CD4-positive, alpha-beta T cell (primary cell): ENCODE results near the gene MAMDC2. TPM values are rescaled to one million over a fixed set of nuclear protein-coding genes. Genes with fewer than 3 reads are reported as not detected.

Experiments
- ATAC-seq: fragments of 200-7000 bp; cut with Tn5 transposase; one replicate; pipeline ENCODE4 v1.10.0; 2022; ENCODE audit warnings: mild to moderate bottlenecking; ENCODE audit not compliant: poor library complexity
- CTCF ChIA-PET: fragments of 350-600 bp; sonication (Branson Sonifier 250); formaldehyde crosslinking; loops from one replicate; lab custom pipeline; 2021; ENCODE audit warnings: antibody characterized with exemption, inconsistent platforms; lab: Charles Lee
- POLR2A ChIA-PET: fragments of 350-600 bp; sonication (Branson Sonifier 250); formaldehyde crosslinking; loops from one replicate; lab custom pipeline; 2021; ENCODE audit warnings: antibody characterized with exemption, inconsistent platforms; lab: Charles Lee
- DNase-seq, 14 experiments: peaks; one replicate each; pipeline ENCODE4 v3.0.0-alpha.2; 2013 to 2020; ENCODE audit warnings: mixed read lengths in 2 of 14
- H3K27ac ChIP-seq, 2 donors: one replicate each; pipeline versions ENCODE4 v1.5.1 to v1.7.0; 2013; ENCODE audit warnings: low read length in 2 of 2, low read depth in 1 of 2, mild to moderate bottlenecking in 1 of 2
- H3K27me3 ChIP-seq, 2 experiments: 1 replicate in 1 of 2; 2 replicates in 1 of 2; pipeline versions ENCODE4 v1.6.1 to v1.7.0; 2013; ENCODE audit warnings: low read length in 2 of 2, control low read depth in 1 of 2, mild to moderate bottlenecking in 1 of 2, moderate library complexity in 1 of 2; ENCODE audit not compliant: insufficient read depth in 2 of 2, control insufficient read depth in 1 of 2
- H3K36me3 ChIP-seq: one replicate; pipeline ENCODE4 v1.6.1; 2013; ENCODE audit warnings: low read length, control low read depth; ENCODE audit not compliant: insufficient read depth
- H3K4me1 ChIP-seq: one replicate; pipeline ENCODE4 v1.6.1; 2013; ENCODE audit warnings: low read length, control low read depth; ENCODE audit not compliant: insufficient read depth
- H3K4me3 ChIP-seq: one replicate; pipeline ENCODE4 v1.5.1; 2013; ENCODE audit warnings: mild to moderate bottlenecking, low read length, moderate library complexity
- H3K9me3 ChIP-seq, 2 experiments: 1 replicate in 1 of 2; 2 replicates in 1 of 2; pipeline versions ENCODE4 v1.6.1 to v1.7.0; 2013; ENCODE audit warnings: low read length in 2 of 2, mild to moderate bottlenecking in 2 of 2, control low read depth in 1 of 2, moderate library complexity in 1 of 2; ENCODE audit not compliant: control insufficient read depth in 1 of 2, insufficient read depth in 1 of 2
- H3K27ac Mint-ChIP-seq: one replicate; pipeline ENCODE4 v1.8.0; 2020; ENCODE audit warnings: mixed read lengths
- H3K27me3 Mint-ChIP-seq: one replicate; pipeline ENCODE4 v1.8.0; 2021; ENCODE audit warnings: mixed read lengths
- H3K36me3 Mint-ChIP-seq: one replicate; pipeline ENCODE4 v1.8.0; 2021; ENCODE audit warnings: low read depth, mixed read lengths
- H3K4me1 Mint-ChIP-seq: one replicate; pipeline ENCODE4 v1.8.0; 2021; ENCODE audit warnings: low read depth, mixed read lengths
- H3K4me3 Mint-ChIP-seq: one replicate; pipeline ENCODE4 v1.8.0; 2020; ENCODE audit warnings: mild to moderate bottlenecking, mixed read lengths
- H3K9me3 Mint-ChIP-seq: one replicate; pipeline ENCODE4 v1.8.0; 2020; ENCODE audit warnings: mixed read lengths
- CTCF ChIP-seq: fragments of 200-600 bp; IDR thresholded peaks from one replicate; pipeline ENCODE4 v1.8.0; 2022; ENCODE audit warnings: antibody characterized with exemption, mild to moderate bottlenecking
- intact Hi-C, 2 experiments: fragments of 100-400 bp; cut with DNase I in 1 of 2; cut with micrococcal nuclease in 1 of 2; formaldehyde crosslinking; loops; one replicate each; pipeline versions ENCODE4 v1.15.1 to v1.9.0; 2023 to 2025; cut with DNase I, micrococcal nuclease
- total RNA-seq, 174 experiments: library from RNA in 2 of 174; stranded (reverse) in 2 of 174; gene quantifications; one replicate each; pipeline ENCODE4 v1.2.3 and lab custom pipeline; 2021 to 2026

Gene MAMDC2
- total RNA-seq, 2 experiments from 2014 or later = 0.08 TPM; not detected in 1

- Histone ChIP-seq H3K4me3 (no peak overlapping the region), H3K4me1 (no peaks in the 10 kb centered on the region), H3K27ac (no peak overlapping the region), H3K9me3 (no peaks in the 10 kb centered on the region), H3K27me3 (no peaks in the 10 kb centered on the region), H3K36me3 (no peaks in the 10 kb centered on the region)
- no peak overlapping the region for H3K4me3 Mint-ChIP-seq
- intact Hi-C loops = no loop called here
- ChIA-PET CTCF (no interaction called here), POLR2A (no interaction called here)
- H3K4me1 Mint-ChIP-seq = no peaks in the 10 kb centered on the region
- no peak overlapping the region for H3K27ac Mint-ChIP-seq
- DNase-seq = no peak
- H3K9me3 Mint-ChIP-seq = no peaks in the 10 kb centered on the region
- ATAC-seq = no peak
- TF ChIP-seq CTCF = no peak
- peaks cover 7% of the 10 kb centered on the region for H3K27me3 Mint-ChIP-seq
- no peaks in the 10 kb centered on the region for H3K36me3 Mint-ChIP-seq
Observed at GRCh38 chr9:70003901-70004714, 39.5 kb upstream of the MAMDC2 start.

- intact Hi-C loops = no loop called here
- Histone ChIP-seq H3K9me3 (no peaks in the 10 kb centered on the region), H3K27ac (no peak overlapping the region), H3K4me1 (no peaks in the 10 kb centered on the region), H3K36me3 (no peaks in the 10 kb centered on the region), H3K27me3 (no peaks in the 10 kb centered on the region), H3K4me3 (no peak overlapping the region)
- H3K36me3 Mint-ChIP-seq = no peaks in the 10 kb centered on the region
- H3K4me3 Mint-ChIP-seq = no peak overlapping the region
- H3K27me3 Mint-ChIP-seq = peaks cover 7% of the 10 kb centered on the region
- no peaks in the 10 kb centered on the region for H3K9me3 Mint-ChIP-seq
- H3K4me1 Mint-ChIP-seq = no peaks in the 10 kb centered on the region
- no peak for DNase-seq
- ATAC-seq = no peak
- ChIA-PET POLR2A (no interaction called here), CTCF (no interaction called here)
- no peak for TF ChIP-seq CTCF
- H3K27ac Mint-ChIP-seq = no peak overlapping the region
Observed at GRCh38 chr9:70006306-70006705, 37.3 kb upstream of the MAMDC2 start.

GRCh38 chr9:70007831-70008230, 35.8 kb upstream of the MAMDC2 start:
- Histone ChIP-seq H3K27ac (no peak overlapping the region), H3K36me3 (no peaks in the 10 kb centered on the region), H3K27me3 (no peaks in the 10 kb centered on the region), H3K4me3 (no peak overlapping the region), H3K4me1 (no peaks in the 10 kb centered on the region), H3K9me3 (no peaks in the 10 kb centered on the region)
- Mint-ChIP-seq H3K27ac (no peak overlapping the region), H3K9me3 (no peaks in the 10 kb centered on the region), H3K4me1 (no peaks in the 10 kb centered on the region), H3K4me3 (no peak overlapping the region), H3K36me3 (no peaks in the 10 kb centered on the region), H3K27me3 (peaks cover 7% of the 10 kb centered on the region)
- ChIA-PET POLR2A (no interaction called here), CTCF (no interaction called here)
- ATAC-seq (no peak), DNase-seq (no peak)
- intact Hi-C loops = no loop called here
- no peak for TF ChIP-seq CTCF
